K562 (cell line): ENCODE measurements around the gene MLST8. TPM values are rescaled to one million over a fixed set of nuclear protein-coding genes. Genes with fewer than 3 reads are reported as not detected.

Source experiments
- ATF4 ChIP-seq: fragments of 450-650 bp; formaldehyde crosslinking; IDR thresholded peaks from 2 replicates; pipeline ENCODE4 v1.4.0; 2022; ENCODE audit warnings: mild to moderate bottlenecking, moderate library complexity
- EGR1 ChIP-seq: fragments of 450-650 bp; conservative IDR thresholded peaks from 2 replicates; pipeline ENCODE4 v1.6.1; 2017; ENCODE audit warnings: mild to moderate bottlenecking
- HDAC6 ChIP-seq: IDR thresholded peaks from 2 replicates; pipeline ENCODE4 v1.6.1; 2012; ENCODE audit warnings: low read depth, mild to moderate bottlenecking, control low read depth, inconsistent platforms, low read length, moderate library complexity
- PHF20 ChIP-seq: fragments of 450-650 bp; IDR thresholded peaks from 2 replicates; pipeline ENCODE4 v1.6.1; 2018; ENCODE audit not compliant: partially characterized antibody
- POLR3G ChIP-seq: IDR thresholded peaks from 2 replicates; pipeline ENCODE4 v1.6.1; 2011; ENCODE audit not compliant: insufficient read length, insufficient replicate concordance; ENCODE audit errors: extremely low read depth
- TBL1XR1 ChIP-seq, 2 experiments: IDR thresholded peaks; 2 replicates each; pipeline ENCODE4 v1.6.1; 2012; ENCODE audit warnings: improper control_type of control experiment in 2 of 2, low read length in 2 of 2, mild to moderate bottlenecking in 1 of 2
- YBX1 ChIP-seq: fragments of 450-650 bp; IDR thresholded peaks from 2 replicates; pipeline ENCODE4 v1.7.1; 2016; ENCODE audit warnings: mild to moderate bottlenecking
- ZC3H4 ChIP-seq: sonication (generic); formaldehyde crosslinking; IDR thresholded peaks from 2 replicates; pipeline ENCODE4 v1.9.0; 2021; ENCODE audit warnings: missing genetic modification reagents, borderline replicate concordance
- ZFP91 ChIP-seq: sonication (generic); formaldehyde crosslinking; IDR thresholded peaks from 2 replicates; pipeline ENCODE4 v1.8.0; 2022; ENCODE audit warnings: mild to moderate bottlenecking, missing genetic modification reagents
- ZNF436 ChIP-seq: fragments of 250-450, 450-650 bp; sonication (Bioruptor Pico); formaldehyde crosslinking; IDR thresholded peaks from 2 replicates; pipeline ENCODE4 v1.7.0; 2020; ENCODE audit warnings: mild to moderate bottlenecking
- ZNF766 ChIP-seq: fragments of 200-800 bp; sonication (Bioruptor generic); conservative IDR thresholded peaks from 2 replicates; pipeline ENCODE4 v1.6.1; 2016; ENCODE audit warnings: missing genetic modification characterization, missing compliant biosample characterization
- polyA plus RNA-seq, 8 experiments: library from polyadenylated mRNA; depleted of rRNA in 4 of 8; stranded (reverse) in 5 of 8; unstranded in 3 of 8; fragments of >200 nt; fragmentation: Nextera tagmentation in 2 of 8; fragmentation: Illumina TruSeq in 1 of 8; extraction: Ambion mirVana in 2 of 8; extraction: Trizol in 1 of 8; gene quantifications; 2 replicates each; pipeline versions ENCODE4 v1.2.1 to v1.2.3, GENCODE V29; 2011 to 2014; ENCODE audit warnings: inconsistent platforms in 1 of 8, missing spikeins in 1 of 8
- total RNA-seq, 7 experiments: library from RNA; depleted of rRNA in 6 of 7; stranded (reverse); fragments of >200 nt in 6 of 7; fragmentation: Illumina TruSeq in 2 of 7; extraction: Trizol in 2 of 7; gene quantifications; 2 replicates each; pipeline versions ENCODE4 v1.2.1 to v1.2.3, GENCODE V29; 2011 to 2021; ENCODE audit warnings: low replicate concordance in 1 of 7
- TF ChIP-seq, protein P1 (sequence below): fragments of 450-650 bp; IDR thresholded peaks from 2 replicates; pipeline ENCODE4 v1.6.1; 2016; ENCODE audit warnings: mild to moderate bottlenecking, moderate library complexity

Gene MLST8
- total and polyA plus RNA-seq, 9 of the 15 experiments (the other 6 are each of a cell fraction or from before 2014, with no cell fraction given) = 1.5 to 116 (median 43.3) TPM

GRCh38 chr16:2223221-2223941 lies 18.1 kb downstream of the MLST8 start, which contains the start of gene E4F1 (continued):
- TF ChIP-seq, protein P1, sequence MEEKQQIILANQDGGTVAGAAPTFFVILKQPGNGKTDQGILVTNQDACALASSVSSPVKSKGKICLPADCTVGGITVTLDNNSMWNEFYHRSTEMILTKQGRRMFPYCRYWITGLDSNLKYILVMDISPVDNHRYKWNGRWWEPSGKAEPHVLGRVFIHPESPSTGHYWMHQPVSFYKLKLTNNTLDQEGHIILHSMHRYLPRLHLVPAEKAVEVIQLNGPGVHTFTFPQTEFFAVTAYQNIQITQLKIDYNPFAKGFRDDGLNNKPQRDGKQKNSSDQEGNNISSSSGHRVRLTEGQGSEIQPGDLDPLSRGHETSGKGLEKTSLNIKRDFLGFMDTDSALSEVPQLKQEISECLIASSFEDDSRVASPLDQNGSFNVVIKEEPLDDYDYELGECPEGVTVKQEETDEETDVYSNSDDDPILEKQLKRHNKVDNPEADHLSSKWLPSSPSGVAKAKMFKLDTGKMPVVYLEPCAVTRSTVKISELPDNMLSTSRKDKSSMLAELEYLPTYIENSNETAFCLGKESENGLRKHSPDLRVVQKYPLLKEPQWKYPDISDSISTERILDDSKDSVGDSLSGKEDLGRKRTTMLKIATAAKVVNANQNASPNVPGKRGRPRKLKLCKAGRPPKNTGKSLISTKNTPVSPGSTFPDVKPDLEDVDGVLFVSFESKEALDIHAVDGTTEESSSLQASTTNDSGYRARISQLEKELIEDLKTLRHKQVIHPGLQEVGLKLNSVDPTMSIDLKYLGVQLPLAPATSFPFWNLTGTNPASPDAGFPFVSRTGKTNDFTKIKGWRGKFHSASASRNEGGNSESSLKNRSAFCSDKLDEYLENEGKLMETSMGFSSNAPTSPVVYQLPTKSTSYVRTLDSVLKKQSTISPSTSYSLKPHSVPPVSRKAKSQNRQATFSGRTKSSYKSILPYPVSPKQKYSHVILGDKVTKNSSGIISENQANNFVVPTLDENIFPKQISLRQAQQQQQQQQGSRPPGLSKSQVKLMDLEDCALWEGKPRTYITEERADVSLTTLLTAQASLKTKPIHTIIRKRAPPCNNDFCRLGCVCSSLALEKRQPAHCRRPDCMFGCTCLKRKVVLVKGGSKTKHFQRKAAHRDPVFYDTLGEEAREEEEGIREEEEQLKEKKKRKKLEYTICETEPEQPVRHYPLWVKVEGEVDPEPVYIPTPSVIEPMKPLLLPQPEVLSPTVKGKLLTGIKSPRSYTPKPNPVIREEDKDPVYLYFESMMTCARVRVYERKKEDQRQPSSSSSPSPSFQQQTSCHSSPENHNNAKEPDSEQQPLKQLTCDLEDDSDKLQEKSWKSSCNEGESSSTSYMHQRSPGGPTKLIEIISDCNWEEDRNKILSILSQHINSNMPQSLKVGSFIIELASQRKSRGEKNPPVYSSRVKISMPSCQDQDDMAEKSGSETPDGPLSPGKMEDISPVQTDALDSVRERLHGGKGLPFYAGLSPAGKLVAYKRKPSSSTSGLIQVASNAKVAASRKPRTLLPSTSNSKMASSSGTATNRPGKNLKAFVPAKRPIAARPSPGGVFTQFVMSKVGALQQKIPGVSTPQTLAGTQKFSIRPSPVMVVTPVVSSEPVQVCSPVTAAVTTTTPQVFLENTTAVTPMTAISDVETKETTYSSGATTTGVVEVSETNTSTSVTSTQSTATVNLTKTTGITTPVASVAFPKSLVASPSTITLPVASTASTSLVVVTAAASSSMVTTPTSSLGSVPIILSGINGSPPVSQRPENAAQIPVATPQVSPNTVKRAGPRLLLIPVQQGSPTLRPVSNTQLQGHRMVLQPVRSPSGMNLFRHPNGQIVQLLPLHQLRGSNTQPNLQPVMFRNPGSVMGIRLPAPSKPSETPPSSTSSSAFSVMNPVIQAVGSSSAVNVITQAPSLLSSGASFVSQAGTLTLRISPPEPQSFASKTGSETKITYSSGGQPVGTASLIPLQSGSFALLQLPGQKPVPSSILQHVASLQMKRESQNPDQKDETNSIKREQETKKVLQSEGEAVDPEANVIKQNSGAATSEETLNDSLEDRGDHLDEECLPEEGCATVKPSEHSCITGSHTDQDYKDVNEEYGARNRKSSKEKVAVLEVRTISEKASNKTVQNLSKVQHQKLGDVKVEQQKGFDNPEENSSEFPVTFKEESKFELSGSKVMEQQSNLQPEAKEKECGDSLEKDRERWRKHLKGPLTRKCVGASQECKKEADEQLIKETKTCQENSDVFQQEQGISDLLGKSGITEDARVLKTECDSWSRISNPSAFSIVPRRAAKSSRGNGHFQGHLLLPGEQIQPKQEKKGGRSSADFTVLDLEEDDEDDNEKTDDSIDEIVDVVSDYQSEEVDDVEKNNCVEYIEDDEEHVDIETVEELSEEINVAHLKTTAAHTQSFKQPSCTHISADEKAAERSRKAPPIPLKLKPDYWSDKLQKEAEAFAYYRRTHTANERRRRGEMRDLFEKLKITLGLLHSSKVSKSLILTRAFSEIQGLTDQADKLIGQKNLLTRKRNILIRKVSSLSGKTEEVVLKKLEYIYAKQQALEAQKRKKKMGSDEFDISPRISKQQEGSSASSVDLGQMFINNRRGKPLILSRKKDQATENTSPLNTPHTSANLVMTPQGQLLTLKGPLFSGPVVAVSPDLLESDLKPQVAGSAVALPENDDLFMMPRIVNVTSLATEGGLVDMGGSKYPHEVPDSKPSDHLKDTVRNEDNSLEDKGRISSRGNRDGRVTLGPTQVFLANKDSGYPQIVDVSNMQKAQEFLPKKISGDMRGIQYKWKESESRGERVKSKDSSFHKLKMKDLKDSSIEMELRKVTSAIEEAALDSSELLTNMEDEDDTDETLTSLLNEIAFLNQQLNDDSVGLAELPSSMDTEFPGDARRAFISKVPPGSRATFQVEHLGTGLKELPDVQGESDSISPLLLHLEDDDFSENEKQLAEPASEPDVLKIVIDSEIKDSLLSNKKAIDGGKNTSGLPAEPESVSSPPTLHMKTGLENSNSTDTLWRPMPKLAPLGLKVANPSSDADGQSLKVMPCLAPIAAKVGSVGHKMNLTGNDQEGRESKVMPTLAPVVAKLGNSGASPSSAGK = no peak
- TF ChIP-seq ZFP91 (CRISPR knock-in tag) (peak; percentile 44; the same call in 1 of the 2 replicates), ZC3H4 (CRISPR knock-in tag) (no peak), TBL1XR1 (IDR thresholded peaks at IDR 0.05; ENCODE audit: low read length in 2 of 2) (peak in 1 of 2 experiments; percentile 47; a peak in 3 of 4 replicates), HDAC6 (no peak), PHF20 (peak; percentile 73), ZNF766 (CRISPR knock-in tag) (no peak), YBX1 (no peak), POLR3G (no peak), ZNF436 (CRISPR knock-in tag) (no peak), ATF4 (no peak), EGR1 (no peak)
